Subcutaneous adipose tissue (tissue), 4 donors: ENCODE results near the gene F2RL3. TPM values are rescaled to one million over a fixed set of nuclear protein-coding genes. Genes with fewer than 3 reads are reported as not detected.

Experiments
- CTCF ChIP-seq: fragments of 450-650 bp; IDR thresholded peaks from one replicate; pipeline ENCODE4 v1.5.1; 2016; ENCODE audit warnings: low read depth, mild to moderate bottlenecking, control low read depth, antibody characterized with exemption, moderate library complexity
- total RNA-seq, 4 donors: library from RNA; depleted of rRNA; stranded (reverse); fragments of >200 nt; gene quantifications; one replicate each; pipeline ENCODE4 v1.1.0, GENCODE V29; 2016

The F2RL3 gene
- total RNA-seq, 4 donors from 2014 or later = 2.5 to 24.1 (median 10.6) TPM

- no peak for TF ChIP-seq CTCF
These were observed 12.8 kb downstream of the F2RL3 start for GRCh38 chr19:16901491-16902175.

GRCh38 chr19:16902545-16902944 lies 13.7 kb downstream of the F2RL3 start:
- TF ChIP-seq CTCF = no peak

GRCh38 chr19:16903347-16903746 lies 14.5 kb downstream of the F2RL3 start:
- no peak for TF ChIP-seq CTCF

GRCh38 chr19:16904599-16904998 lies 15.8 kb downstream of the F2RL3 start:
- TF ChIP-seq CTCF = no peak

- TF ChIP-seq CTCF = no peak
These were observed 20.0 kb downstream of the F2RL3 start for GRCh38 chr19:16908759-16909158.

- no peak for TF ChIP-seq CTCF
These were observed 22.2 kb downstream of the F2RL3 start for GRCh38 chr19:16911046-16911445.

- TF ChIP-seq CTCF = no peak
These were observed 24.0 kb downstream of the F2RL3 start for GRCh38 chr19:16912780-16913179.
